Brain microvascular endothelial cell (primary cell): ENCODE measurements around the gene TFAP2E.

Source experiments
- DNase-seq: peaks from one replicate; pipeline ENCODE4 v3.0.0-alpha.2; 2020
- H3K27ac ChIP-seq: fragments of 250-450 bp; sonication (Bioruptor Pico); 2 replicates; pipeline ENCODE4 v1.5.1; 2020; ENCODE audit warnings: mild to moderate bottlenecking, moderate library complexity
- H3K27me3 ChIP-seq: fragments of 250-450 bp; sonication (Bioruptor Pico); replicated peaks from 2 replicates; pipeline ENCODE4 v1.5.1; 2020; ENCODE audit warnings: mild to moderate bottlenecking
- H3K36me3 ChIP-seq: fragments of 250-450 bp; sonication (Bioruptor Pico); replicated peaks from 2 replicates; pipeline ENCODE4 v1.5.1; 2020; ENCODE audit warnings: mild to moderate bottlenecking
- H3K4me3 ChIP-seq: 2 replicates; pipeline ENCODE4 v1.5.1; 2011; ENCODE audit warnings: low read depth, mild to moderate bottlenecking, control low read depth, low read length, moderate library complexity
- CTCF ChIP-seq: IDR thresholded peaks from 2 replicates; pipeline ENCODE4 v1.5.1; 2011; ENCODE audit warnings: low read depth, mild to moderate bottlenecking, moderate library complexity, low read length, control low read depth, inconsistent platforms; ENCODE audit errors: missing control alignments
- in situ Hi-C: cut with HindIII; loops from 2 replicates; pipeline ENCODE4 v1.10.0; 2017; ENCODE audit warnings: low sequenced_read_pairs, low pct_ligation_motif_present

Gene TFAP2E

DNA sequence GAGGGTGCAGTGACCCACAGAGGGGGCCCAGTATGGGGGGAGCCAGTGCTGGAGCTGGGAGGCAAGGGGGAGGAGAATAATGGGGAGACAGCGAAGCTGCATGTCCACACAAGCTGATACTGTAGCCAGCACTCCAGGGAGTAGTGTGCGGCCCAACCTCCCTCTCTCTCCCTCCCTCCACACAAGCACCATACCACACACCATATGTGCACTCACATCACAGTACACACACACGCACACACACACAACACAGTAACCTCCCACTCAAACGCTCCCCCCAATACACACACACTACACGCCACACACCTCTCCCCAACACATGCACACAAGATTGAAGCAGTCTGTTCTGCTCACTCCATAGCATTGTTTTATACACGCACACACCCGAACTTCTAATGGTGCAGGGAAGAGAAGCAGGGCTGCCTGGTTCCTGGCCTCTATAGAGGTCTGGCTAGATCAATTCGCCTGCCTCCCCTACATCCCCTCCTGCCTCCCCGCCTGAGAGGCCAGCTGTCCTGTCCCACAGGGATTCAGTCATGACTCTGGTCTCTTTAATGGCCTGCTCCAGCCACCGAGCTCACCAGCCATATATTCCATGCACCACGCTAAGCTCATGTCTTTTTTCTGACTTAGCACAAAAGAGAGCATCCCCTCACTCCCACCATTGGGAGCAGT, 11.7 kb upstream of the TFAP2E start:
- H3K4me3 ChIP-seq = no peak overlapping the region
- no peak for DNase-seq
- H3K27ac ChIP-seq = no peak overlapping the region
- in situ Hi-C loops = no loop called here
- peaks cover 21% of the 10 kb centered on the region for H3K36me3 ChIP-seq
- H3K27me3 ChIP-seq = no peaks in the 10 kb centered on the region
- TF ChIP-seq CTCF = no peak

DNA sequence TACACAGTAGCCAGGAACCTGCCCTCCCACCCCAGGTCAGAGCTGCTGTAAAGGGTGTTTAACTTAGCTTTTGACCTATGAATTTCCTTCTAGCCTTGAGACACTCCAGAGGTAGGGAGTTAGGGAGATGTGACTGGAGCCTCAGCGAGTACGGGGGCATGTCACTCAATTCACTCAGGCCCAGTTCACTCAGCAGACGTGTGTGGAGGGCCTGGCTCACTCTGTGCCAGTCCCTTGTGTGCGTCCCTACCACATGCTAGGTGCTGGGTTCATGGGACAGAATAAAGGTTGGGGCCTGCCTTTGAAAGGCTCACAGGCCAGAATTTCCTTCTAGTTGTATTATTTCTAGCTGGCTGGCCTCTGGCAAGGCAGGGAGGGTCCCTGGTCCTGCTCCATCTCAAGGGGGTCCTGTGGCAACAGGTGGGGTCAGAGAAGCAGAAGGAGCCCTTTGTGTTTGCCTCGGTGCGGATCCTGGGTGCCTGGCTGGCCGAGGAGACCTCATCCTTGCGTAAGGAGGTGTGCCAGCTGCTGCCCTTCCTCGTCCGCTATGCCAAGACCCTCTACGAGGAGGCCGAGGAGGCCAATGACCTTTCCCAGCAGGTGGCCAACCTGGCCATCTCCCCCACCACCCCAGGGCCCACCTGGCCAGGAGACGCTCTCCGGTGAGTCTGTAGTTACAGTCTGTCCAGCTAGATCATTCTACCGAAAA, 11.0 kb upstream of the TFAP2E start:
- Histone ChIP-seq H3K4me3 (no peak overlapping the region), H3K36me3 (peaks cover 25% of the 10 kb centered on the region), H3K27me3 (no peaks in the 10 kb centered on the region), H3K27ac (no peak overlapping the region)
- in situ Hi-C loops = no loop called here
- TF ChIP-seq CTCF = no peak
- no peak for DNase-seq

GRCh38 chr1:35563166-35563565, 9.9 kb upstream of the TFAP2E start:
- Histone ChIP-seq H3K4me3 (no peak overlapping the region), H3K27ac (no peak overlapping the region), H3K36me3 (peaks cover 25% of the 10 kb centered on the region), H3K27me3 (no peaks in the 10 kb centered on the region)
- DNase-seq = no peak
- TF ChIP-seq CTCF = no peak
- in situ Hi-C loops = no loop called here

DNA sequence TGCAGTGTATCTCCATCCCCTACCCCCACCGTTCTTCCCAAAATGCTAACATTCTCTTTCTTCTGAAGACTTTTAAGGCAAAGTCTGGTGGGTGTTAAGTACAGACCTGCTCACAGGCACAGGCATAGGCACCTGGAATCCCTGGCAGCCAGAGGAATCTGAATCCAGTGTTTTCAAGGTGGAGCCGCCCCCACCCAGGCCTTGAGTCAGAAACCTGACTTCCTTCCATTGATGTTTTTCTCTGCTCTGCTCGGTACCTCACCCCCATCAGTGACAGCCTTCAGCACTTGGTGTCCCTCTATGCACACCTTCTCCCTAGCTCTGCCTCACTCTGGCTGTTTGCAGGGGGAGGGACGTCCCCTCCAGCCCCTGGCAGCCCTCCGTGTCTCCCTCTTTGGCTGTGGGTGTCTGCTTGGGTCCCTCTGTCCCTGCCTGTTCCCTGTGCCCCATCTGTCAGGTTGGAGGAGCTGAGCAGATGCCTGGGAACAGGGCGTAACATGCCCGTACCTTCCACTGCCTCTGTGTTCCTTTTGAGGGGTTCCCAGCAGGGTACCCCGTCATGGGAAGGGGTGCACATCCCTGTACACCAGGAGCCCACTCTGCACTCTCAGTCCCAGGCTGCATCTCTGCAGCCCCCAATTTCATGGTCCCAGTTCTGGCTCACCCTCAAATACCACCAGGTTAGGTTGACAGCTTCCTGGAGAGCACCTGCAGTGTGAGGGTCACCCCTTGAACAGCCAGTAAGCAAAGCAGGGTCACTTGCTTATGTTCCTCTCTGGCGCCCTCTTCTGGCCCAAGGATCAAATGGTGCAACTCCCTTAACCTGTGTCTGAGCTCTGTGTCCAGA, 8.9 kb upstream of the TFAP2E start:
- Histone ChIP-seq H3K4me3 (no peak overlapping the region), H3K27ac (no peak overlapping the region), H3K27me3 (no peaks in the 10 kb centered on the region), H3K36me3 (peaks cover 25% of the 10 kb centered on the region)
- peak; percentile 89 for TF ChIP-seq CTCF
- peak; percentile 62 for DNase-seq
- in situ Hi-C loops = no loop called here

DNA sequence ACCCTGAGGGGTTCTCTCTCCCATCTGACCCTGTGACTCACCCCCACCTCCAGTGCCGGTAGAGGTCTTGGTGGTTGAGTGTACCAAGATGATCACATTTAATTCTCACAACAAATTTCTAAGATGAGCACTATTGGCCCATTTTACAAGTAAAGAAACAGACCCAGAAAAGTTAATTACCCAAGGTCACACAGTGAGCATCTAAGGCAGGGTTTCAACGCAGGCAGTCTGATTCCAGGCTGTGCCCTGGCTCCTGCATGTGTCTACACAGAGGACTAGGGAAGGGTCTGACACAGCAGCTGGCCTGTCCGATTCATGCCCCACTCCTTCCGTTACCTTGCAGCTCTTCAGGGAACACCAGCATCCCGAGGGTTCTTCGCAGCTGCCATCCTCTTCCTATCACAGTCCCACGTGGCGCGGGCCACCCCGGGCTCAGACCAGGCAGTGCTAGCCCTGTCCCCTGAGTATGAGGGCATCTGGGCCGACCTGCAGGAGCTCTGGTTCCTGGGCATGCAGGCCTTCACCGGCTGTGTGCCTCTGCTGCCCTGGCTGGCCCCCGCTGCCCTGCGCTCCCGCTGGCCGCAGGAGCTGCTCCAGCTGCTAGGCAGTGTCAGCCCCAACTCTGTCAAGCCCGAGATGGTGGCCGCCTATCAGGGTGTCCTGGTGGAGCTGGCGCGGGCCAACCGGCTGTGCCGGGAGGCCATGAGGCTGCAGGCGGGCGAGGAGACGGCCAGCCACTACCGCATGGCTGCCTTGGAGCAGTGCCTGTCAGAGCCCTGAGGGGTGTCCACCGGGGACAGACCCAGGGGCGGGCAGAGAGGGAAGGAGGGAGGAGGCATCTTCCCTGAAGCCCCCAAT, 8.0 kb upstream of the TFAP2E start:
- no peak for TF ChIP-seq CTCF
- peaks cover 25% of the 10 kb centered on the region for H3K36me3 ChIP-seq
- DNase-seq = no peak
- in situ Hi-C loops = no loop called here
- no peaks in the 10 kb centered on the region for H3K27me3 ChIP-seq
- no peak overlapping the region for H3K4me3 ChIP-seq
- no peak overlapping the region for H3K27ac ChIP-seq
